SK-N-MC (cell line): ENCODE data around the gene ADCY3.

Experiments
- EZH2 ChIP-seq: fragments of 200-600 bp; sonication (generic); IDR thresholded peaks from one replicate; pipeline ENCODE4 v1.6.1; 2017; ENCODE audit warnings: antibody characterized with exemption
- POLR2AphosphoS5 ChIP-seq: IDR thresholded peaks from 2 replicates; pipeline ENCODE4 v1.6.1; 2012; ENCODE audit warnings: mild to moderate bottlenecking, low read depth, low read length, borderline replicate concordance

GRCh38 chr2:24824071-24824588, 95.9 kb downstream of the ADCY3 start:
- TF ChIP-seq POLR2AphosphoS5 (no peak), EZH2 (no peak)
